Skeletal muscle tissue (tissue), 4 donors: ENCODE results near the gene GPR157. TPM values are rescaled to one million over a fixed set of nuclear protein-coding genes. Genes with fewer than 3 reads are reported as not detected.

Experiments
- H3K27ac ChIP-seq: one replicate; pipeline ENCODE4 v1.7.0; 2013; ENCODE audit warnings: mild to moderate bottlenecking, low read depth, low read length, inconsistent platforms
- H3K27me3 ChIP-seq, 3 donors: one replicate each; pipeline ENCODE4 v1.7.0; 2013; ENCODE audit warnings: low read length in 3 of 3; ENCODE audit not compliant: control insufficient read depth in 3 of 3, insufficient read depth in 3 of 3
- H3K36me3 ChIP-seq, 3 donors: one replicate each; pipeline ENCODE4 v1.7.0; 2013; ENCODE audit warnings: low read length in 3 of 3; ENCODE audit not compliant: control insufficient read depth in 3 of 3, insufficient read depth in 3 of 3
- H3K4me1 ChIP-seq, 3 donors: one replicate each; pipeline ENCODE4 v1.7.0; 2013; ENCODE audit warnings: low read length in 3 of 3, mild to moderate bottlenecking in 3 of 3; ENCODE audit not compliant: control insufficient read depth in 3 of 3, insufficient read depth in 3 of 3
- H3K4me3 ChIP-seq, 3 donors: one replicate each; pipeline ENCODE4 v1.7.0; 2013; ENCODE audit warnings: low read length in 3 of 3
- H3K9ac ChIP-seq, 3 donors: one replicate each; pipeline ENCODE4 v1.7.0; 2013; ENCODE audit warnings: low read length in 3 of 3, mild to moderate bottlenecking in 3 of 3, moderate library complexity in 2 of 3, low read depth in 1 of 3
- H3K9me3 ChIP-seq, 3 donors: one replicate each; pipeline ENCODE4 v1.7.0; 2013; ENCODE audit warnings: low read length in 3 of 3; ENCODE audit not compliant: control insufficient read depth in 3 of 3
- total RNA-seq: library from RNA; depleted of rRNA; stranded (reverse); fragments of >200 nt; gene quantifications from one replicate; pipeline ENCODE4 v1.2.3, GENCODE V29; 2014
- donor health status: Osteomylitis.

The GPR157 gene, protein sequence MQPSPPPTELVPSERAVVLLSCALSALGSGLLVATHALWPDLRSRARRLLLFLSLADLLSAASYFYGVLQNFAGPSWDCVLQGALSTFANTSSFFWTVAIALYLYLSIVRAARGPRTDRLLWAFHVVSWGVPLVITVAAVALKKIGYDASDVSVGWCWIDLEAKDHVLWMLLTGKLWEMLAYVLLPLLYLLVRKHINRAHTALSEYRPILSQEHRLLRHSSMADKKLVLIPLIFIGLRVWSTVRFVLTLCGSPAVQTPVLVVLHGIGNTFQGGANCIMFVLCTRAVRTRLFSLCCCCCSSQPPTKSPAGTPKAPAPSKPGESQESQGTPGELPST
- total RNA-seq = 2.6 TPM

DNA sequence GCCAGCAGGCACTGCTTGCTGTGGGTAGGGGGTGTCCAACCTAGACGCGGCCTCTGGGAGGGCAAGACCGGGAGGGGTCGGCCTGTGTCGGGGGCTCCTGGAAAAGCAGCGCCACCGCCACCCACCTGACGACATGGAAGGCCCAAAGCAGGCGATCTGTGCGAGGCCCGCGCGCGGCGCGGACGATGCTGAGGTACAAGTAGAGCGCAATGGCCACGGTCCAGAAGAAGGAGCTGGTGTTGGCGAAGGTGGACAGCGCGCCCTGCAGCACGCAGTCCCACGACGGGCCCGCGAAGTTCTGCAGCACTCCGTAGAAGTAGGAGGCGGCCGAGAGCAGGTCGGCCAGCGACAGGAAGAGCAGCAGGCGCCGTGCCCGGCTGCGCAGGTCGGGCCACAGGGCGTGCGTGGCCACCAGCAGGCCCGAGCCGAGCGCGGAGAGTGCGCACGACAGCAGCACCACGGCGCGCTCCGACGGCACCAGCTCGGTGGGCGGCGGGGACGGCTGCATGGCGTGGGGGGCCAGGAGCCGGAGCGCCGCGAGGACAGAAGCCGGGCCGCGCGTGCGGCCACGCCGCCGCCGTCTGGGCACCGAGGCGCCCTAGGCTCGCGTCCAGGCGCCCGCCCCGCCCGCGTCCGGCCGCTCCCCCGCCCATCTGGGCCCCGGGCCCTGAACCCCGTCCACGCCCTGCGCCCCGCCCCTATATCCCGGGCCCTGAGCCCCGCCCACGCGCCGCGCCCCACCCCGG, at the start of gene GPR157:
Gene GPR157, minus strand, starts transcription at position 583 of the 746 bp plus-strand sequence. Its CDS starts 75 bp downstream, at position 508.
- H3K4me1 ChIP-seq = peaks cover 19 to 34% (median 34%) of the 10 kb centered on the region in 3 donors
- H3K4me3 ChIP-seq = peak within 1 kb of the TSS; percentile 76 to 93 (median 78)
- no peaks in the 10 kb centered on the region for H3K27me3 ChIP-seq
- no peaks in the 10 kb centered on the region for H3K36me3 ChIP-seq
- peak within 1 kb of the TSS; percentile 96 for H3K27ac ChIP-seq
- peak within 1 kb of the TSS; percentile 95 to 100 (median 99) for H3K9ac ChIP-seq
- no peaks in the 10 kb centered on the region for H3K9me3 ChIP-seq

DNA sequence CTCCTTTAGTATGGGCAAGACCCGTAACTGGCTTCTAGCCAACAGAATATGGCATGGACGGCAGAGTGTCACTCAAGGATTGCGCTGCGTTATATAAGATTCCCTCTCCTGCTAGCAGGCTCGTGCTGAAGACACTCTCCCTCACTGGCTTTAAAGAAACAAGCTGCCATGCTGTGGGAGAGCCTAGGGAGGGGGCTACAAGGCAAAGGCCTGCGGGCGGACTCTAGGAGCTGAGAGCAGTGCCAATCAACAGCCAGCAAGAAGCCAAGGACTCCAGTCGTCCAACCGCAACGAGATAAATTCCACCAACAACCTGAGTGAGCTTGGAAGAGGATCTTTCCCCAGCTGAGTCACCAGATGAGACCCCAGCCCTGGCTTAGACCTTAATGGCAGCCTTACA, 45.9 kb upstream of the GPR157 start:
- Histone ChIP-seq H3K9me3 (no peaks in the 10 kb centered on the region), H3K4me3 (no peak overlapping the region), H3K9ac (no peak overlapping the region), H3K27ac (no peak overlapping the region), H3K36me3 (no peaks in the 10 kb centered on the region), H3K4me1 (peaks cover 0 to 3% (median 0%) of the 10 kb centered on the region in 3 donors), H3K27me3 (no peaks in the 10 kb centered on the region)

DNA sequence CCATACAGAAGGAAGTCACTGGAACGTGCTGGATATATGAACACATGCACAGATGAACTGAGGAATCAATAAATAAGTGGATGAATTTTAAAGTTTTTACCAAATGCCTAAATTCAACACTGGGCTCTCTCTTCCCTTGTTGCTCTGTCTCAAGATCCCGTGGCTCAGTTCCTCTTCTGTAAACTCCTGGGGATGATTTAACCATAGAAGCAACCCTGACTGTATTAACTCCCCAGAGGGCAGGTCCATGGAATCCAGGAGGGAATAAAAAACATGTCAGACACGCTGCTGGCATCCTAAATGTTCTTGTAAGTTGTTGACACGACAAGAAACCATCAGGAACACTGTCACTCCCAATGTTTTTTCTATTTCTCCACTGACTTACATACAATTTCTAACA, 45.3 kb upstream of the GPR157 start:
- Histone ChIP-seq H3K4me1 (peaks cover 0 to 3% (median 0%) of the 10 kb centered on the region in 3 donors), H3K9me3 (no peaks in the 10 kb centered on the region), H3K36me3 (no peaks in the 10 kb centered on the region), H3K4me3 (no peak overlapping the region), H3K27ac (no peak overlapping the region), H3K27me3 (no peaks in the 10 kb centered on the region), H3K9ac (no peak overlapping the region)

DNA sequence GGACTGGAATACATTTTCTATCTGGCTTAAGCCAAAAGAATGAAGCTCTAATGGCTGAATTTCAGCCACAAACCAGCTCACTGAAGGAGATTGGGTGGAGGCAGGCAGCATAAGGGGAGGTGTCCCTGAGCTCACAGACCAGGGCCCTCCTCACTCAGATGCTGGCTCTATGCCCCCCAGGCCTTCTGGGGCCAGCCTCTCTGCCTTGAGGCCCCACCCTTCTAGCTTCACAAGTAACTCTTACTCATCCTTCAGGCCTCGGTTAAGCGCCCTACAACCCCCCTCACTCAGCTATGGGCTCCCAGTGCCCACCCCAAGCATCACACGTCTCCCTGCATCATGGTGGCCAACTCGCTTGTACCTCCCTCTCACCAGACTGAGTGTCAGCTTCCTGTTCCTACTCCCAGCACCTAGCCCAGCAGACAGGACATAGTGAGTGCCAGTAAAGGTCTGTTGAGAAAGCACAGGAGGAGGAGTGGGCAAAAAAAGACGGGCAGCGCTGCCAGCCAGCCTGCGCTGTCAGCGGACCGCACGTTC, 40.8 kb upstream of the GPR157 start:
- Histone ChIP-seq H3K9me3 (no peaks in the 10 kb centered on the region), H3K9ac (no peak overlapping the region), H3K36me3 (no peaks in the 10 kb centered on the region), H3K4me1 (peaks cover 0 to 6% (median 2%) of the 10 kb centered on the region in 3 donors), H3K27ac (no peak overlapping the region), H3K27me3 (no peaks in the 10 kb centered on the region), H3K4me3 (no peak overlapping the region)

DNA sequence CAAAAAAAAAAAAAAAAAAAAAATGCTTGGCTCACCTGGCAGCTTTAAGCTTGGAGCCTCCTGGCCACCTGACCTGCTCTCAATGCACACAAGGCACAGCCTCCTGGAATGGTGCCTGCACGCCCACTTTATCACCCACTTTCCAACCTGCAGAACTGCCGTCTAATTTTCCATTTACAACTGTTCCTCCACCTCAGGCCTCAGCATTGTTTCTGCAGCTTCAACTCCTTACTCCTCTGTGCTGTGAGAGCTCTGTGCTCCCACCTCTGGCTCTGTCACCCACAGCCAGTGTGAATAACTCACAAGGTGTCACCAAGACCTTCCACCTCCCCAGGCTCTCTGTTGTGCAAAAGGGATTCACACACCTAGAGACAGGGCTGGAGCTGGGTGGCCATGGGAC, 38.7 kb upstream of the GPR157 start:
- H3K9ac ChIP-seq = no peak overlapping the region
- no peak overlapping the region for H3K27ac ChIP-seq
- H3K36me3 ChIP-seq = no peaks in the 10 kb centered on the region
- H3K27me3 ChIP-seq = no peaks in the 10 kb centered on the region
- H3K9me3 ChIP-seq = no peaks in the 10 kb centered on the region
- H3K4me1 ChIP-seq = peaks cover 12 to 14% (median 13%) of the 10 kb centered on the region in 3 donors
- no peak overlapping the region for H3K4me3 ChIP-seq

DNA sequence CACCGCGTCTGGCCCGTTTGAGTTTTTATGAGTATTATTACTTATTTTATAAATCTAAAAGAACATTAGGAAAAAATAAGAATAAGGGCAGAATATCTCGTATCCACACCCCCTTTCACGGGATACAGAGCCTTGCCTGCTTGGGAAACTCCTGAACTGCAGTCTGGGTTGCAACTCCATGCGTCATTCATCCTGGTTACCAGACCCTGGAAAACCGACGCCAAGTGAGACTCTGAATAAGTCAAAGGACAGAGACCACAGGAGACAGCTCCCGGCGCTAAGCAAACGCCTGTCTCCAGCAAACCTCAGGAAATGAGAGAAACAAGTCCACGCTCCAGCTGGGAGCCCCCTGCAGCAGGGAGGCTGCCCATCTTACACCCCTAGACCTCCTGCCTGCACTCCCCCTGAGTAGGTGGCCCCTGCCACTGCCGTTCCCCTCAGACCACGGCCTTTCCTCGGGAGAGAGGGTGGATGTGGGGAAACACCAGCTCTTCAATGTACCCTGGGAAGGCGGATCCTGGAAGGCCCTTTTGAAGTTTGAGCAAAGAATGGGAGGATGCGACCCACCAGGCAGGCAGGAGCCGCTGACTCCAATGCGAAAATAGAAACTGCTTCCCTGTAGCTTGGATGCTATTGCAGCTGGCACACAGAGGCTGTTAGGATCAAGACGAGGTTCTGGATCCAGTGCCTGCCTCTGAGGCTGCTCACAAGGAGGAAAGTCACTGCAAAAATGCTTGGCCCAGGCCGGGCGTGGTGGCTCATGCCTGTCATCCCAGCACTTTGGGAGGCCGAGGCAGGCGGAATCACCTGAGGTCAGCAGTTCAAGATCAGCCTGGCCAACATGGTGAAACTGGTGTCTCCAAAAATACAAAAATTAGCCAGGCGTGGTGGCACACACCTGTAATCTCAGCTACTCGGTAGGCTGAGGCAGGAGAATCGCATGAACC, 37.7 kb upstream of the GPR157 start:
- H3K9ac ChIP-seq = no peak overlapping the region
- H3K4me3 ChIP-seq = no peak overlapping the region
- H3K4me1 ChIP-seq = peaks cover 19 to 22% (median 21%) of the 10 kb centered on the region in 3 donors
- no peaks in the 10 kb centered on the region for H3K27me3 ChIP-seq
- H3K36me3 ChIP-seq = no peaks in the 10 kb centered on the region
- no peaks in the 10 kb centered on the region for H3K9me3 ChIP-seq
- H3K27ac ChIP-seq = no peak overlapping the region

DNA sequence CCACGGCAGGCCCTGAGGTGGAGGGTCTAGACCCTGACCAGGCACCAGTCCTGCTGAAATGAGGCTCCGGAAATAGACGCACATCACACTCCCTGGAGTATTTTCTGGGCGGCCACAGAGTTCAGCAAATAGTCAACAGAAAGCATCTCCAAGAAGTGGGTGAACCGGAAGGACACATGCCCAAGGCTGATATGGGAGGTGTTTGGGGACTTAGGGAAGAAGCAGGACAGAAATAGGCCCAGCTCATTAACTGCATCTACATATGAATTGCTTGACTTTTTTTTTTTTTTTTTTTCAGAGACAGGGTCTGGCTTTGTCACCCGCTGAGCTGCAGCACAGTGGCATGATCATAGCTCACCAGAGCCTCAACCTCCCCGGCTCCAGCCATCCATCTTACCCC, 36.5 kb upstream of the GPR157 start:
- no peak overlapping the region for H3K9ac ChIP-seq
- peaks cover 19 to 22% (median 21%) of the 10 kb centered on the region in 3 donors for H3K4me1 ChIP-seq
- no peak overlapping the region for H3K27ac ChIP-seq
- no peaks in the 10 kb centered on the region for H3K9me3 ChIP-seq
- no peaks in the 10 kb centered on the region for H3K36me3 ChIP-seq
- no peak overlapping the region for H3K4me3 ChIP-seq
- H3K27me3 ChIP-seq = no peaks in the 10 kb centered on the region

DNA sequence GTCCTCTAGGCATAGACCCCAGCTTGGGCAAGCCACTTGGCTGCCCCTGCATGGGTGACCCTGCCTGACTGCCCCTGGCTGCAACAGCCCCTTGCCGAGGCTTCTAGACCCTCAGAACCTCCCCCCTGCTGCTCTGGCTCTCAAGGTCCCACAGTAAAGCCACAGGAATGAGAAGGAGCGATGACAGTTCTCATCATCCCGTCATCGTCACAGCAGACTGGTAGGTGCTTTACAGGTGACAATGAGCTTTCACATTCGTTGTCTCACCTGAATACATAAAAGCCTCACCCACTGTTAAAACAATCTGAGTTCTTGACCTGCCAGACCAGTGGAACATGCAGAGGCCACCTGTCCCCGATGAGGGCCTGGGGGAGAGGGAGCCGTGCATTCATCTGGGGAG, 36.0 kb upstream of the GPR157 start:
- peak overlapping the region in 1 of 3 donors; percentile 3 for H3K9ac ChIP-seq
- H3K4me3 ChIP-seq = no peak overlapping the region
- no peaks in the 10 kb centered on the region for H3K36me3 ChIP-seq
- H3K9me3 ChIP-seq = no peaks in the 10 kb centered on the region
- no peaks in the 10 kb centered on the region for H3K27me3 ChIP-seq
- H3K4me1 ChIP-seq = peaks cover 19 to 22% (median 21%) of the 10 kb centered on the region in 3 donors
- H3K27ac ChIP-seq = peak overlapping the region; percentile 84

DNA sequence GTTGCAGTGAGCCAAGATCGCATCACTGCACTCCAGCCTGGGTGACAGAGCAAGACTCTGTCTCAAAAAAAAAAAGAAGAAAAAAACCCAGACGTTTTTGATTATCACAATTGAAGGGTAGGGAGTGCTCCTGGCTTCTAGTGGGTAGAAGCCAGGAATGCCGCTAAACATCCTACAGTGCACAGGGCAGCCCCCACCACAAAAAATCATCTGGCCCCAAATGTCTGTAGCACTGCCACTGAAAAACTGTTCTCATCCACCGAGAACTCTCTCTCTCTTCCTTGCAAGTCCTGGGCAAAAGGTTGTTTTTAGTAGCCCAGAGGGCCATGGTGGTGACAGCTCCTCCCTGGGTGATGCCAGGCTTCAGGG, 35.6 kb upstream of the GPR157 start:
- Histone ChIP-seq H3K9me3 (no peaks in the 10 kb centered on the region), H3K9ac (peak overlapping the region in 1 of 3 donors; percentile 3), H3K4me3 (no peak overlapping the region), H3K36me3 (no peaks in the 10 kb centered on the region), H3K27me3 (no peaks in the 10 kb centered on the region), H3K27ac (peak overlapping the region; percentile 84), H3K4me1 (peaks cover 19 to 22% (median 21%) of the 10 kb centered on the region in 3 donors)
